Mesodermal cell (in vitro differentiated cells): ENCODE data around the gene ST14.

Experiments
- H3K27ac ChIP-seq: 2 replicates; pipeline ENCODE4 v1.7.0; 2013; ENCODE audit warnings: mild to moderate bottlenecking, low read depth, low read length, moderate library complexity; ENCODE audit not compliant: severe bottlenecking
- H3K36me3 ChIP-seq: 2 replicates; pipeline ENCODE4 v1.7.1; 2013; ENCODE audit warnings: mild to moderate bottlenecking, low read length, moderate library complexity; ENCODE audit not compliant: control insufficient read depth, insufficient read depth
- H3K4me1 ChIP-seq: one replicate; pipeline ENCODE4 v1.7.1; 2013; ENCODE audit warnings: mild to moderate bottlenecking, low read length; ENCODE audit not compliant: insufficient read depth, control insufficient read depth, poor library complexity, severe bottlenecking
- H3K4me3 ChIP-seq: 2 replicates; pipeline ENCODE4 v1.7.0; 2013; ENCODE audit warnings: low read length, control low read depth, mild to moderate bottlenecking; ENCODE audit not compliant: insufficient read depth, poor library complexity, severe bottlenecking; ENCODE audit errors: extremely low read depth
- H3K9me3 ChIP-seq: 2 replicates; pipeline ENCODE4 v1.7.1; 2013; ENCODE audit warnings: mild to moderate bottlenecking, low read length, moderate library complexity; ENCODE audit not compliant: control insufficient read depth
- WGBS, 2 experiments: methylation state at CpG; one replicate each; pipeline ENCODE4 v1.1.5; 2013; ENCODE audit warnings: missing lambda C conversion rate in 2 of 2; ENCODE audit not compliant: insufficient coverage in 2 of 2; 5-methylcytosine and 5-hydroxymethylcytosine counted together

Gene ST14

DNA sequence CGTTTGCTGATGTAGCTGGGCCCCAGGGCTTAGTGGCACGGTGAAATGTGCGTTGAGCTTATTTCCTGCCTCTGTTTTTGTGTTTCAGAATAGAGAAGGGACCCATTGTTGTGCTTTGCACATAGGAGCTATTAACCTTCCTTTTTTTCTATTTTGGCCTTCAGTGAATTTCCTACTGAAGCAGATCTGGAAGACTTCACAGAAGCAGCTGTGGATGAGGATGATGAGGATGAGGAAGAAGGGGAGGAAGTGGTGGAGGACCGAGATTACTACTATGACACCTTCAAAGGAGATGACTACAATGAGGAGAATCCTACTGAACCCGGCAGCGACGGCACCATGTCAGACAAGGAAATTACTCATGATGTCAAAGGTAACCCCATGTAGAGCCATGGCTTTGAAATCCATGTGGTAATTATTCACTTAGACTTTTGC is 37.4 kb upstream of the ST14 start:
- Histone ChIP-seq H3K9me3 (no peaks in the 10 kb centered on the region), H3K4me1 (peaks cover 32% of the 10 kb centered on the region), H3K4me3 (no peak overlapping the region), H3K27ac (peak overlapping the region; percentile 64), H3K36me3 (peaks cover 81% of the 10 kb centered on the region)
- 83 to 94% methylated on average over 7 of the region's 7 CpGs for WGBS, 2 experiments

DNA sequence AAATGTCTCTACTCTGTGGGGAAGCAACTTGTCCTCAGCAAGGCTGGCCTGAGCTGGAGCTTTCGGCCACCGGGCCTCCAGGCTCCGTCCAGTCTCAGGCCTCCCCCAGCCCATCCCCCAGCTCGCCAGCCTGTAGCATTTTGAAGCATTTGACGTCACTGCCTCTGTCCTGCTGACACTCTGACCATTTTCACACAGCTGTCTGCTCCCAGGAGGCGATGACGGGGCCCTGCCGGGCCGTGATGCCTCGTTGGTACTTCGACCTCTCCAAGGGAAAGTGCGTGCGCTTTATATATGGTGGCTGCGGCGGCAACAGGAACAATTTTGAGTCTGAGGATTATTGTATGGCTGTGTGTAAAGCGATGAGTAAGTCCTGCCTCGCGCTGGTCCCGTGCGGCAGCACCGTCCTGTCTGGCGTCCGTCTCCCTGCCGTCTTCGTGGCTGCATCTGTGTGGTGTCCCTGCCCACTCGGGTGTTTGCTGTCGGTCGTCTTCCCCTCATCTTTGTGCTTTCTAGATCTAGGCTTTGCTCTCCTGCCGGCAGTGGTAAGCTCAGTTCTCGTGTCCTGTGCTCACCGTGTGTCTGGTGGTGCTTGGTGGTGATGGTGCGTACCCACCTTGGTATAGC is 36.1 kb upstream of the ST14 start:
- Histone ChIP-seq H3K36me3 (peaks cover 86% of the 10 kb centered on the region), H3K4me1 (peaks cover 32% of the 10 kb centered on the region), H3K4me3 (no peak overlapping the region), H3K9me3 (no peaks in the 10 kb centered on the region), H3K27ac (peak overlapping the region; percentile 57)
- 96 to 97% methylated on average over 29 of the region's 32 CpGs for WGBS, 2 experiments

DNA sequence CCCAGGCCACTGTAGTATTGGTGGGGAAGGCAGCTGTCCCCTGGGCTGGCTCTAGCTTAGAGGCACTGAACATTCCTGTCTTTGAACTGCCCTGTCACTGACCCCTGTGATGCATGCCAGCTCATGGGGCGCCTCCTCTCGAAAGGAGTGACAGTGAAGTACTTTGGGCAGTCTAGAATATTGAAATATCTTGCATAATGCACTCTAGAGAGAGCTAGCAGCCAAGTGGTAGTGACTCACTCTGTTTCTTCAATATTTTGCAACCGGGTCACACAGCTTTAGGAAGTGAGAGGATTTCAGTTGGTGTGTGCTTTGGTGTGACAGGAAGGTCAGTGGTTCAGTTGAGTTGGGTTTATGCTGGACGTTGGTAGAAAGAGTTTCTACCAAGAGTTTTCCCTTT is 35.5 kb upstream of the ST14 start:
- WGBS, 2 experiments: 89 to 100% methylated on average over 2 of the region's 4 CpGs
- peak overlapping the region; percentile 57 for H3K27ac ChIP-seq
- no peaks in the 10 kb centered on the region for H3K9me3 ChIP-seq
- H3K4me1 ChIP-seq: peaks cover 32% of the 10 kb centered on the region
- no peak overlapping the region for H3K4me3 ChIP-seq
- H3K36me3 ChIP-seq: peaks cover 86% of the 10 kb centered on the region

DNA sequence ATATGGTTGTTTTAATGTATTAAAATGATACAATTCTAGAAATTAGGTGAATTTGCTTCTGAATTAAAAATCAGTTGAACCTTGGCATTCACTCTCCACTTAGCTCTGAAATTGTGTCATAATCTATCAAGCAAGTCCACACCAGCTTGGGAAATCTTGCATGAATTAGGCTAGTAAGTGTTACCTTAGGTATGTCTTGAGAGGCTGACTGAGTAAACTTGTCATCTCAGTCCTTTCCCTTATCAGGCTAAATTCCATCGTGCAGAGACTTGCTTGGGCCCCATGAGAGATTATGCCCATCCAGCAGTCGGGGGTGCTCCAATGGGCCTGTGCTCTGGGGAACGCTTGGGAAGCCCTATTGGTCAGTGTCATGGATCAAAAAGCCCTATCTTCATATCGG is 33.9 kb upstream of the ST14 start:
- Histone ChIP-seq H3K4me3 (no peak overlapping the region), H3K36me3 (peaks cover 91% of the 10 kb centered on the region), H3K9me3 (no peaks in the 10 kb centered on the region), H3K27ac (no peak overlapping the region), H3K4me1 (peaks cover 32% of the 10 kb centered on the region)
- 94 to 100% methylated on average over 3 to 4 of the region's 4 CpGs for WGBS, 2 experiments

DNA sequence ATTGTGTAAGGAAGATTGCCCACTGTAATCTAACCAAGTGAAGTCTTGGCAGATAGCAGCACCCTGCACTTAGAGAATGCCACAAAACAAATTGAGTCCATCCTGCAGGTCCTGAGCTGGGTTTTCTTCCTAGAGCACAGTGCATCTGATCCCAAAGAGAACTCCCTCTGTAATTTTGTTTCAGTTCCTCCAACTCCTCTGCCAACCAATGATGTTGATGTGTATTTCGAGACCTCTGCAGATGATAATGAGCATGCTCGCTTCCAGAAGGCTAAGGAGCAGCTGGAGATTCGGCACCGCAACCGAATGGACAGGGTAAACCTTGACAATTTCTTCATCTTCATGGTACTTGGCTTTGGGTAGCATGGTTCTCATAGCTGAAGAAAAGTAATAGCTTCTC is 33.1 kb upstream of the ST14 start:
- H3K4me3 ChIP-seq: no peak overlapping the region
- WGBS, 2 experiments: 92% methylated on average over 5 of the region's 5 CpGs; no CpG with 5 or more reads in 1 of the 2 experiments
- no peak overlapping the region for H3K27ac ChIP-seq
- peaks cover 91% of the 10 kb centered on the region for H3K36me3 ChIP-seq
- no peaks in the 10 kb centered on the region for H3K9me3 ChIP-seq
- peaks cover 32% of the 10 kb centered on the region for H3K4me1 ChIP-seq

DNA sequence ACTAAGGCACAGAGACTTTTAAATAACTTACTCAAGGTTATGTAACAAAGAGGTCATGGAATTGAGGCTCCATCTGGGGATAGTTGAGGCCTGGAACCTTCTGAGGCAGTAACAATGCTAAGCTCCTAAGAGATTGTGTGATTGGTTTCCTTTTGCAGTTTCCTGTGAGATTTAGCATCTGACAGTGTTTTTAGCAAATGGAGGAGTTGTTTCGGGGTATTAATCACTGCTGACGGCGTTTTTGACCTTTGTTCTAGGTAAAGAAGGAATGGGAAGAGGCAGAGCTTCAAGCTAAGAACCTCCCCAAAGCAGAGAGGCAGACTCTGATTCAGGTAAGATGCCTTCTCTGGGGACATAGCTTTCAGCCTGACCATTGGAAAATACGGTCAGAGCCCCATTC is 32.1 kb upstream of the ST14 start:
- H3K4me1 ChIP-seq: peaks cover 22% of the 10 kb centered on the region
- no peak overlapping the region for H3K4me3 ChIP-seq
- WGBS, 2 experiments: 100% methylated on average over 3 to 4 of the region's 4 CpGs
- H3K36me3 ChIP-seq: peaks cover 91% of the 10 kb centered on the region
- no peak overlapping the region for H3K27ac ChIP-seq
- H3K9me3 ChIP-seq: no peaks in the 10 kb centered on the region

DNA sequence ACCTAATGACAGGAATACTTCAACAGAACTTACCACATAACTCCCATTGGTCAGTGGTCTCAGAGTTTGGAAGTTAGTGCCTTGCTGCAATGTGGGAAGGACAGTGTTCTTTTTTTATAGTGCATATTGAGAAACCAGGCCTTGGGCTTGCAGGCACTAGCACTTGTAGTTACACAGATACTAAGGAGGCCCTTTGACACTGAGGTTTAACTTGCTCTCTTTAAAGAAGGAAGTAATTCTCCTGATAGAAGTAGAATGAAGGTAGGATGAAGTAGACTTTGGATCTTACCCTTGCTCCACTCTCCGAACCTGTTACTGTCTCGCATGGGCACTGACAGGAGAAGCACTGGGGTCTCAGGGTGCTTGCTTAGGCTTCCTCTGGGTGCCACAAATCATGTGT is 31.0 kb upstream of the ST14 start:
- H3K27ac ChIP-seq: no peak overlapping the region

DNA sequence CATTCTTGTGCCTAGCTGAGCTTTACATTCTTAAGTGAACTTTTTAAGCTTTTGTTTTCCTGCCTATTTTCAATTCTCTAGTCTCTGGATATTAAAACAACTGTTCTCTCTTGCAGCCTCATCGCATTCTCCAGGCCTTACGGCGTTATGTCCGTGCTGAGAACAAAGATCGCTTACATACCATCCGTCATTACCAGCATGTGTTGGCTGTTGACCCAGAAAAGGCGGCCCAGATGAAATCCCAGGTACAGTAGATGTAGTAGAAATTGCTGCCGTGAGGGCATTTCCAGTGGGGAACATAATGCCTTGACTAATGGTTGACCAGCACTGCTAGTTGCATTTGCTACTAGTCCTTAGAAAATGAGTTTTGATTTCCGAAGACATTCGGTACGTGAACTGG is 29.7 kb upstream of the ST14 start:
- Histone ChIP-seq H3K4me1 (peaks cover 3% of the 10 kb centered on the region), H3K9me3 (no peaks in the 10 kb centered on the region), H3K36me3 (peaks cover 93% of the 10 kb centered on the region), H3K27ac (no peak overlapping the region), H3K4me3 (no peak overlapping the region)
- 97 to 99% methylated on average over 7 to 8 of the region's 11 CpGs for WGBS, 2 experiments

More for the DNA sequence above, 31.0 kb upstream of the ST14 start:
- H3K36me3 ChIP-seq: peaks cover 91% of the 10 kb centered on the region
- no peak overlapping the region for H3K4me3 ChIP-seq
- 86 to 100% methylated on average over 2 of the region's 2 CpGs for WGBS, 2 experiments
- H3K9me3 ChIP-seq: no peaks in the 10 kb centered on the region
- H3K4me1 ChIP-seq: peaks cover 12% of the 10 kb centered on the region

DNA sequence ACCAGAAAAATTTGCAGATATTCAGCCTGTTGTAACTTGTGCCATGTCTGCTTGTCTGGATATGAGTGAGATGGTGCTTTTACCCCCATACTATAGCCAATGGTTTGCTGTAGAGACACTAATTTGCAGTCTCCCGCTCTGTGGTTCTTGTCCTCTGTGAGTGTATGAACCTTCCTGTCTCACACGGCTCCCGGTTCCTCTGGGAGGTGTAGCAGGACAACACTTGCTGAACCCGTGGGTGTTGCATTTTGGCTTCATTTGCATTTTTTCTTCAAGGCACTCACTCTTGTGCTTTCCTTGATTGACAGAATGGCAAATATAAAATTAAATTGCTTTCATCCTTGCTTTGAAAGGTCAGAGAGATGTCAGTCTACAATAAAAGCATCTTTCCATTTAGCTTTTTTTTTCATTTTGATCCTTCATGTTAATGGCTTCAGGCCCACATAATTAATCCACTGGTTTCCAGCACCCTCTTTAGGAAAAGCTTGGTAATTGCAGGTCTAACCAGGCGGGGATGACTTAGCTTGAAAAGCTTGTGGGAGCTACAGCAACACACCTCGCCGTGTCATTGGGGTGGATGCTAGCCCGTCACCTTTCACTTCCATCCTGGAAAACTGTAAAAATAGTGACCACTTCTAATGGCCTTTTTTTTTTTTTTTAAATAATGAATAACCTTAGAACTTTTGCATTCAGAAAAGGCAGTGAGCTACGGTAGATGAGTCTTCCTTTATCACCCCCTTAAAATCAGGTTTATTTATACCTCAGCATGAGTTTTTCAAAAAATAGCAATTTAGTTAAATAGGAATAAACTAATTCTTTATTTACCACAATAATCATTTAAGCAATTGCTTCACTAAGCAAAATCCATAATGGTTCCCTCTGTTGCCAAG is 27.4 kb upstream of the ST14 start:
- Histone ChIP-seq H3K4me1 (no peaks in the 10 kb centered on the region), H3K27ac (no peak overlapping the region), H3K36me3 (peaks cover 98% of the 10 kb centered on the region), H3K4me3 (no peak overlapping the region), H3K9me3 (no peaks in the 10 kb centered on the region)
- 89 to 92% methylated on average over 5 to 6 of the region's 9 CpGs for WGBS, 2 experiments

DNA sequence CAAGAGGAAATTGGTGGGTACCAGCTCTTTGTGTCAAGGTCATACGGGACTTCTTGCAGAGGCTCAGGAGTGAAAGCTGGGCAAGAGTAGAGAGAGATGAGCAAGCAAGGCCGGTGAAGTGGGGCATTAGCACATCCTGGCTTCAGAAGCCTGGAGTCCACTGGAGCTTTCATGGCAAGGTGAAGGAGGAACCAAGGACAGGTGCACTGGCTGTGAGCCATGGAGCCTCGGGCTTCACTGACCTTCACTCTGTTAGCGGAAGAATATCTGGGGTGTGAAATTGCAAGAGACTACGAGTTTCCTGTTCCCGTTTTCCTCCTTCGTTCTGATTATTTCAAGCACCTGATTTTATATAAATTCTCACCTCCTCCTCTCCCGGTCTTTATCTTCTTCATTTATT is 25.9 kb upstream of the ST14 start:
- Histone ChIP-seq H3K36me3 (peaks cover 98% of the 10 kb centered on the region), H3K4me1 (no peaks in the 10 kb centered on the region), H3K27ac (no peak overlapping the region), H3K9me3 (no peaks in the 10 kb centered on the region), H3K4me3 (no peak overlapping the region)
- WGBS, 2 experiments: 91 to 97% methylated on average over 7 to 8 of the region's 8 CpGs

DNA sequence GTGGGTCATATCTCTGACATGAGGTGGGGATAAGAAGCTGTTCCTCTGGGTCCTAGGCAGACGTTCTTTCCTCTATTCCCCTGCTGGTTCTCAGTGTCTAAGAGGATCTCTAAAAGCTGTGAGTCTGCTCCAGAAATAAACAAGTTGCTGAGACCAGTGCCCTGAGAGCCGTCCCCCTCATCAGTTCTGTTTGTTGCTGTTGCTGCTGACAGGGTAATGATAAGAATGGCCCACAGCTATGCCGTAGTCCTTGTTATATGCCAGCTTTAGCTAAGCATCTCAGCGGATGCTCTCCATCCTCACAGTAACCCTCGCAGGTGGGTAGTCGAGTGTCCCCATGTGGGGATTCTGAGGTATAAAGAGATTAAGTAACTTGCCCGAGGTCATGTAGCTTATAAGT is 23.5 kb upstream of the ST14 start:
- WGBS, 2 experiments: 97 to 100% methylated on average over 3 to 5 of the region's 7 CpGs
- Histone ChIP-seq H3K4me1 (no peaks in the 10 kb centered on the region), H3K36me3 (peaks cover 99% of the 10 kb centered on the region), H3K27ac (no peak overlapping the region), H3K4me3 (no peak overlapping the region), H3K9me3 (no peaks in the 10 kb centered on the region)
